GM18498 (cell line): Measurements from ENCODE around the gene CNTN4.

Experiments used
- ATAC-seq: cut with Tn5 transposase; IDR thresholded peaks from one replicate; pipeline ENCODE4 v1.9.1; 2021; ENCODE audit warnings: mild to moderate bottlenecking, moderate library complexity; ENCODE audit not compliant: unreplicated experiment

The CNTN4 gene

DNA sequence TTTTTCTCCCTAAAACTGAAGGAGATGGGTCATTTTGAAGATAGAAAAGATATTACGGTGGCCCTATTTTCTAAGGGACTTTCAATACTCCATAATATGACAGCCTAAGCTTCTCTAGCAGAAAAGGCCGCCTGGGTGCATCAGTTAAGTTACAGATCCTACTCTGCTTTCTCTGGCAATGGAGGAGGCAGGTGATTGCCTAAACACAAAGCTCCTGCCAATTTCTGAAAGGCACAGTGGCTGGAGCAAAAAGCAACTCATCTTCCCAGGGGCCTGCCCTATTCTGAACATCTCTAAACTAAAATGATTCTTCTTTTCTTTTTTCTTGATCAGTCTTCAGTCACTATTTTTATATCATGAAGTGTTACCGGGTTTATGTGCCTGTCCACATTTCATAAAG lies 276.7 kb downstream of the CNTN4 start:
- ATAC-seq, result no peak

- ATAC-seq, result no peak
These were observed 278.6 kb downstream of the CNTN4 start for GRCh38 chr3:2377281-2377680.

DNA sequence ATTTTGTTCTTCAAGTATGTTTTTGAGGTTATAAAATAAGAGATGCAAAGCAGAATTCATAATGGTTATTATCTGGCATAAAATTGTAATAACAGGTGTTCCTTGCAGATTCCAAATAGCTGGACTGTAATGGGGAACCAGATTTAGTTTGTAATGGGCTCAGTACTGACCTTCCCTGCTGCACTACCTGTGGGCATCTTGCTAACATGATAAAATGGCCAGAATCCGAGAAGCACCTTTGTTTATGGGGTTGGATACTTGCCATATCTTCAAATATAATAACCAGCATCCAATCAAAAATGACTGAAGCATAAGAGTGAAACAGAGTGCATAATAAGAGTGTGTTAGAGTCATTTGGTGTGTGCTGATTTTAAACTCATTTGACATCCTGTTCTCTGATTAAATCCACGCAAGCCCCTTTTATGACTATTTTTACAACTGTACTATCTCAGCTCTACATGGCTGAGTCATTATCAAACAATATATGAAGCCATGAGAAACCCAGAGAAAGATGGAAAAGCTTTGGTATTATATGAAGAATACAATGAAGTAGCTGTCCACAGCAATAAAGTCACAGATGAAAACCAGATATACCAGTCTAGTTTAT lies 292.4 kb downstream of the CNTN4 start:
- no peak for ATAC-seq

GRCh38 chr3:2391896-2392295 lies 293.2 kb downstream of the CNTN4 start:
- no peak for ATAC-seq

DNA sequence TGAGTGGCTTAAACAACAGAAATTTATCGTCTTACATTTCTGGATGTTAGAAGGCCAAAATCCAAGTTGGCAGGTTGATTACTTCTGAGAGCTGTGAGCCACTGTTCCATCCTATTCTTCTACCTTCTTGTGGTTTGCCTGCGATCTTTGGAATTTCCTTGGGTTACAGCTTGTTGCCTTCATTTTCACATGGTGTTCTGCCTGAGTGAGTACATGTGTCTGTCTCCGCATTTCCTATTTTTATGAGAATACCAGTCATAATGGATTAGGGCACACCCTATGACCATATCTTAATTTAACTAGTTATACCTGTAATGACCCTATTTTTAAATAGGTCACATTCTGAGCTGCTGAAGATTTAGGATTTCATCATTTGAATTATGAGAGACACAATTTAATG lies 294.3 kb downstream of the CNTN4 start:
- ATAC-seq, result no peak

- ATAC-seq, result no peak
These were observed 316.4 kb downstream of the CNTN4 start for GRCh38 chr3:2415083-2415482.

GRCh38 chr3:2420919-2421318 lies 322.3 kb downstream of the CNTN4 start:
- ATAC-seq, result no peak

- ATAC-seq, result no peak
These were observed 324.5 kb downstream of the CNTN4 start for GRCh38 chr3:2423143-2423542.

DNA sequence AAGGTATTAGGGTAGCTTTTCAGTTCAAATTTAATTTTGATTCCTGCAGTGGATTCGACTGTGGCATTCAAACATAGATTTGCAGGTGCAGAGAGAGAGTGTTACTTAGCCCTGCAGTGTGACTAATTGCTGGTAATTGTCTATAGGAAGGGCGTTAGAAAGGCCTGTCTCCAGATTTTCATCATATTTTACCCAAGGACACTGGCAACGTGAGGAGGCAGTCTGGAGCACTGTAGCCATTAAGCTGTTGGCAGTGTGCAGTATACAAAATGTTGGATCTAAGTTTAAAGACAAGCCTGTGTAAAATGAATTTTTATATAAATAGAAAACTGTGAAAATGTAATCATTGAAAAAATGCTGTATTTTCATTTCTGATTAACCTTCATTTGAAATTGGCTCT lies 342.9 kb downstream of the CNTN4 start:
- no peak for ATAC-seq

DNA sequence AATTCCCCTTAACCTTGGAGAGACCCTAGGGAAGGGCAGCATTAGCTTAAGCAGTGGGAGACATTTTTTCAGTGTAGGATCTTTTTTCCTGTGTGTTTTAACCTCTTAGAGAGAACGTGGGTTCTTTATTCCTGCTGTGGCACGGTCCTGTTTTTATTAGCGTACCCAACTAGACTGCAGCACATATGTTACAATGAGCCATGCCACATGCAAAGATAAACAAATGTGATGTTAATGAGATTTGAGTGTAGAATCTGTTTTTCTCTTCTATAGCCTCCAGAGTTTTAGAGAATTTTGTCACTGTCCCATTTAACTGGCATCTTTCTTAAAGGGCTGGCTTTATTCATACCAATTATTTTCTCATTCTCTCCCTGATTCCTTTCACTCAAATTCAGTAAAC lies 347.5 kb downstream of the CNTN4 start:
- no peak for ATAC-seq

- no peak for ATAC-seq
These were observed 353.6 kb downstream of the CNTN4 start for GRCh38 chr3:2452249-2452648.

GRCh38 chr3:2454865-2455264 lies 356.2 kb downstream of the CNTN4 start:
- ATAC-seq, result no peak

DNA sequence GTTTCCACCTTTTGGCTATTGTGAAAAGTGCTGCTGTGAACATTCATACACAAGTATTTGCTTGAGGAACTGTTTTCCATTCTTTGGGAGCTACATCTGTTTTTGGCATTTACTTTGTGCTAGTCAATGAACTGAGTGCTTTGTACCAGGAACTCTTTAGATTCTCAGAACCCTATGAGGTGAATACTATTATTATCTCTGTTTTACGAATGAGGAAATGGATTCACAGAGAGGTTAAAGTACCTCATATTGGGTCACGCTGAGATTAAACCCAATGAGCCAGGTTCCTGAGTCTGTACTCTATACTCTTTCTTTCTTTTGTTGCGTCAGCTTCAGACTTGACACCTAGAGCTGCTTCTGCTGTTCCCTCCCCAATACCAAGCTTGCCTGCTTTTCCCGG lies 358.1 kb downstream of the CNTN4 start:
- no peak for ATAC-seq

GRCh38 chr3:2458816-2459215 lies 360.1 kb downstream of the CNTN4 start:
- ATAC-seq, result no peak

GRCh38 chr3:2465842-2466241 lies 367.2 kb downstream of the CNTN4 start:
- ATAC-seq, result no peak

GRCh38 chr3:2468816-2469215 lies 370.1 kb downstream of the CNTN4 start:
- ATAC-seq, result no peak

- ATAC-seq, result no peak
These were observed 378.3 kb downstream of the CNTN4 start for GRCh38 chr3:2476996-2477395.

GRCh38 chr3:2477620-2478019 lies 379.0 kb downstream of the CNTN4 start:
- ATAC-seq, result no peak

GRCh38 chr3:2484162-2485026 lies 385.7 kb downstream of the CNTN4 start:
- ATAC-seq, result no peak

- no peak for ATAC-seq
These were observed 386.3 kb downstream of the CNTN4 start for GRCh38 chr3:2485027-2485375.

- ATAC-seq, result no peak
These were observed 397.1 kb downstream of the CNTN4 start for GRCh38 chr3:2495746-2496145.

GRCh38 chr3:2504912-2505311 lies 406.2 kb downstream of the CNTN4 start:
- ATAC-seq, result no peak

GRCh38 chr3:2506776-2507175 lies 408.1 kb downstream of the CNTN4 start:
- no peak for ATAC-seq
